Keratinocyte (primary cell): ENCODE measurements around the gene FAM120B. TPM values are rescaled to one million over a fixed set of nuclear protein-coding genes. Genes with fewer than 3 reads are reported as not detected.

ENCODE experiments used
- DNase-seq: peaks from one replicate; pipeline ENCODE4 v3.0.0-alpha.2; 2011; ENCODE audit warnings: low read depth, missing footprints, low spot score
- FAIRE-seq: peaks from 2 replicates; lab custom pipeline; 2011; peaks lifted over from hg19 to GRCh38; lab: Jason Lieb, UNC
- H2AFZ ChIP-seq: 2 replicates; pipeline ENCODE4 v1.6.0; 2012; ENCODE audit warnings: low read length, control low read depth, inconsistent platforms; ENCODE audit not compliant: control insufficient read depth
- H3K27ac ChIP-seq: 2 replicates; pipeline ENCODE4 v1.5.1; 2011; ENCODE audit warnings: low read length; ENCODE audit not compliant: control insufficient read depth, insufficient read depth
- H3K27me3 ChIP-seq: 3 replicates; pipeline ENCODE4 v1.6.0; 2011; ENCODE audit warnings: low read length; ENCODE audit not compliant: control insufficient read depth, insufficient read depth; ENCODE audit errors: extremely low read depth
- H3K36me3 ChIP-seq, 2 experiments: 2 replicates in 1 of 2; 3 replicates in 1 of 2; pipeline ENCODE4 v1.5.1; 2011; ENCODE audit warnings: low read length in 2 of 2, mild to moderate bottlenecking in 1 of 2; ENCODE audit not compliant: control insufficient read depth in 2 of 2, insufficient read depth in 2 of 2; ENCODE audit errors: extremely low read depth in 1 of 2
- H3K4me1 ChIP-seq: 3 replicates; pipeline ENCODE4 v1.5.1; 2011; ENCODE audit warnings: low read length; ENCODE audit not compliant: control insufficient read depth, insufficient read depth; ENCODE audit errors: extremely low read depth
- H3K4me2 ChIP-seq: 3 replicates; pipeline ENCODE4 v1.6.0; 2011; ENCODE audit warnings: low read depth, low read length; ENCODE audit not compliant: control insufficient read depth, insufficient read depth; ENCODE audit errors: extremely low read depth
- H3K4me3 ChIP-seq, 3 experiments: fragments of 200-600 bp in 1 of 3; sonication (generic) in 1 of 3; 2 replicates in 2 of 3; 3 replicates in 1 of 3; pipeline ENCODE4 v1.5.1; 2011 to 2016; ENCODE audit warnings: low read length in 3 of 3, mild to moderate bottlenecking in 3 of 3, control low read depth in 2 of 3, inconsistent platforms in 1 of 3, low read depth in 1 of 3, mixed read lengths in 1 of 3, mixed run types in 1 of 3, moderate library complexity in 1 of 3; ENCODE audit not compliant: control insufficient read depth in 2 of 3, insufficient read depth in 2 of 3; ENCODE audit errors: extremely low read depth in 1 of 3
- H3K79me2 ChIP-seq: 2 replicates; pipeline ENCODE4 v1.6.0; 2012; ENCODE audit warnings: low read length; ENCODE audit not compliant: control insufficient read depth, insufficient read depth
- H3K9ac ChIP-seq: 3 replicates; pipeline ENCODE4 v1.6.0; 2011; ENCODE audit warnings: low read length; ENCODE audit not compliant: control insufficient read depth, insufficient read depth; ENCODE audit errors: extremely low read depth
- H3K9me1 ChIP-seq: 3 replicates; pipeline ENCODE4 v1.6.0; 2011; ENCODE audit warnings: low read length; ENCODE audit not compliant: control insufficient read depth, insufficient read depth; ENCODE audit errors: extremely low read depth
- H3K9me3 ChIP-seq: 2 replicates; pipeline ENCODE4 v1.5.1; 2012; ENCODE audit warnings: low read depth, low read length; ENCODE audit not compliant: control insufficient read depth
- H4K20me1 ChIP-seq: 3 replicates; pipeline ENCODE4 v1.6.0; 2011; ENCODE audit warnings: low read length; ENCODE audit not compliant: control insufficient read depth, insufficient read depth; ENCODE audit errors: extremely low read depth
- CTCF ChIP-seq, 3 experiments: IDR thresholded peaks in 1 of 3; conservative IDR thresholded peaks in 1 of 3; optimal IDR thresholded peaks in 1 of 3; 2 replicates in 2 of 3; 3 replicates in 1 of 3; pipeline versions ENCODE3 to v1.5.1; 2011; ENCODE audit warnings: low read length in 3 of 3, mild to moderate bottlenecking in 3 of 3, moderate library complexity in 2 of 3, control low read depth in 1 of 3, inconsistent platforms in 1 of 3; ENCODE audit not compliant: insufficient read depth in 2 of 3; ENCODE audit errors: extremely low read depth in 1 of 3
- EZH2 ChIP-seq: IDR thresholded peaks from one replicate; pipeline ENCODE4 v1.6.1; 2012; ENCODE audit warnings: inconsistent platforms, mild to moderate bottlenecking, low read length, moderate library complexity
- dilution Hi-C: fragments of 300-500 bp; cut with MboI; formaldehyde crosslinking; loops from one replicate; pipeline ENCODE4 v1.7.0; 2020; ENCODE audit warnings: low sequenced_read_pairs; ENCODE audit not compliant: extremely low pct_ligation_motif_present
- polyA plus RNA-seq, 5 experiments: library from polyadenylated mRNA; depleted of rRNA in 3 of 5; stranded (reverse) in 3 of 5; stranded (forward) in 1 of 5; unstranded in 1 of 5; fragments of >200 nt; gene quantifications; 1 replicate in 1 of 5; 2 replicates in 3 of 5; 3 replicates in 1 of 5; pipeline versions ENCODE4 v1.2.1 to v1.2.3, GENCODE V29; 2011 to 2012; ENCODE audit warnings: missing spikeins in 2 of 5, low read depth in 1 of 5, low replicate concordance in 1 of 5

Gene FAM120B
- polyA plus RNA-seq, 1 donor (not counting 4 experiments of a cell fraction or from before 2014, with no cell fraction given): 17.4 TPM

GRCh38 chr6:170365593-170365992 is 59.0 kb downstream of the FAM120B start:
- Histone ChIP-seq H4K20me1 (no peaks in the 10 kb centered on the region), H3K9ac (no peak overlapping the region), H3K4me1 (peaks cover 7% of the 10 kb centered on the region), H3K4me3 (no peak overlapping the region), H3K79me2 (no peaks in the 10 kb centered on the region), H3K27me3 (no peaks in the 10 kb centered on the region), H3K36me3 (peaks cover 11 to 13% of the 10 kb centered on the region in 2 experiments), H3K4me2 (no peak overlapping the region), H3K27ac (no peak overlapping the region), H3K9me1 (no peaks in the 10 kb centered on the region), H2AFZ (no peak overlapping the region), H3K9me3 (no peaks in the 10 kb centered on the region)
- no peak for DNase-seq
- no peak for TF ChIP-seq CTCF (optimal IDR thresholded peaks at IDR 0.05 in 1 of 3, IDR thresholded peaks at IDR 0.05 in 1 of 3, conservative IDR thresholded peaks at IDR 0.05 in 1 of 3; ENCODE audit: extremely low read depth in 1 of 3, insufficient read depth in 2 of 3, low read length in 3 of 3)
- no peak for TF ChIP-seq EZH2
- dilution Hi-C loops: no loop called here
- FAIRE-seq: no peak

DNA sequence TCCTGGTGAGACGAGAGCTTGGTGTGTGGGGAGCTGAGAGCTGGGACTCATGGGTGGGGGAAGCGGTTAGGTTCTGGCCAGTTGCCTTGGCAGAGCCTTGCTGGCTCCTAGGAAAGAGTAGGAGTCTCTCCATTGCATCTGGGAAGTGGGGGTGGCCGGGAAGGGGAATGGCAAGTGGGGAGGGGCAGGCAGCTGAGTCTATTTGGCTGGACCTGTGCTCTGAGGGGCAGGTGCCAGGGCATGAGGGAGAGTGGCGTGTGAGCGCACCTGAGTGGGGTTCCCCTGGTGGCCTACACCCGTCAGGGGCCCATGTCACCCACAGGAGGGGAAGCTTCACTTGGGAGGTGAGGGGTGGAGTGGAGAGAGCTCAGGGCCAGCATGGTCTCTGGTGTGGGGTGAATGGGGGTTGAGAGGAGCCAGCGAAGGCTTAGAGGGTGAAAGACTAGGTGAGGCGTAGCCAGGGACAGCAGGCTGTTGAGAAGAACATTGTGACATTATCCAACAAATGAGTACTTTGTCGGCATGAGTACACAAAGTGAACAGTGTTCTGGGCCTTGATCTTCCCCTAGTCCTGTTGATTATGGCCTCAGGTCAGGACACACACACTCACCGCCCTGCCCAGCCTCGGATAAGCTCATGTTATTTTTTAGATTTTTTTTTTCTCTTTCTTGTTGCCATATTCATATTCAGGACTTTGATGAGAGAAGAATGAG is 59.8 kb downstream of the FAM120B start:
- no peak for DNase-seq
- Histone ChIP-seq H2AFZ (no peak overlapping the region), H3K4me2 (no peak overlapping the region), H3K27me3 (no peaks in the 10 kb centered on the region), H3K9me1 (no peaks in the 10 kb centered on the region), H3K9ac (no peak overlapping the region), H3K27ac (no peak overlapping the region), H3K9me3 (no peaks in the 10 kb centered on the region), H3K79me2 (no peaks in the 10 kb centered on the region), H3K4me1 (peaks cover 7% of the 10 kb centered on the region), H3K4me3 (no peak overlapping the region), H4K20me1 (no peaks in the 10 kb centered on the region), H3K36me3 (peaks cover 10 to 14% of the 10 kb centered on the region in 2 experiments)
- FAIRE-seq: no peak
- TF ChIP-seq CTCF (optimal IDR thresholded peaks at IDR 0.05 in 1 of 3, IDR thresholded peaks at IDR 0.05 in 1 of 3, conservative IDR thresholded peaks at IDR 0.05 in 1 of 3; ENCODE audit: extremely low read depth in 1 of 3, insufficient read depth in 2 of 3, low read length in 3 of 3): no peak
- no peak for TF ChIP-seq EZH2
- dilution Hi-C loops: no loop called here
